NCI-H128 (cell line): ENCODE results near the gene ACSBG1.

Experiments used
- DNase-seq: peaks from one replicate; lab custom pipeline; 2025; ENCODE audit not compliant: unreplicated experiment; lab: John Stamatoyannopoulos, UW

Gene ACSBG1

GRCh38 chr15:78222745-78223395 lies 11.5 kb downstream of the ACSBG1 start:
- DNase-seq: no peak

- DNase-seq: no peak
These were observed 13.7 kb downstream of the ACSBG1 start for GRCh38 chr15:78220713-78221112.

- DNase-seq: no peak
These were observed 17.9 kb downstream of the ACSBG1 start for GRCh38 chr15:78216276-78217104.

- DNase-seq: no peak
These were observed 20.4 kb downstream of the ACSBG1 start for GRCh38 chr15:78213956-78214355.

- DNase-seq: no peak
These were observed 21.0 kb downstream of the ACSBG1 start for GRCh38 chr15:78213425-78213750.

GRCh38 chr15:78212546-78213424 lies 21.6 kb downstream of the ACSBG1 start:
- DNase-seq: no peak

GRCh38 chr15:78212008-78212407 lies 22.4 kb downstream of the ACSBG1 start:
- DNase-seq: no peak

GRCh38 chr15:78211189-78211921 lies 23.0 kb downstream of the ACSBG1 start:
- DNase-seq: no peak

GRCh38 chr15:78210349-78210717 lies 24.0 kb downstream of the ACSBG1 start:
- no peak for DNase-seq

- DNase-seq: no peak
These were observed 24.6 kb downstream of the ACSBG1 start for GRCh38 chr15:78209646-78210348.

- DNase-seq: no peak
These were observed 25.3 kb downstream of the ACSBG1 start for GRCh38 chr15:78208887-78209645.

- no peak for DNase-seq
These were observed 26.0 kb downstream of the ACSBG1 start for GRCh38 chr15:78208341-78208844.

GRCh38 chr15:78207641-78208340 lies 26.6 kb downstream of the ACSBG1 start:
- DNase-seq: no peak

GRCh38 chr15:78207110-78207458 lies 27.3 kb downstream of the ACSBG1 start:
- DNase-seq: no peak

- no peak for DNase-seq
These were observed 27.8 kb downstream of the ACSBG1 start for GRCh38 chr15:78206326-78207109.

GRCh38 chr15:78205856-78206255 lies 28.5 kb downstream of the ACSBG1 start:
- DNase-seq: no peak

- DNase-seq: no peak
These were observed 29.0 kb downstream of the ACSBG1 start for GRCh38 chr15:78205337-78205736.
